Fibroblast of mammary gland (primary cell): ENCODE data around the gene IMPACT.

Experiments
- DNase-seq: peaks from one replicate; pipeline ENCODE4 v3.0.0-alpha.2; 2010; ENCODE audit warnings: low read depth
- H3K4me3 ChIP-seq: 2 replicates; pipeline ENCODE4 v1.5.1; 2011; ENCODE audit warnings: low read depth, mild to moderate bottlenecking, low read length, moderate library complexity; ENCODE audit not compliant: control insufficient read depth
- TF ChIP-seq, protein P1 (sequence below): conservative IDR thresholded peaks from 2 replicates; pipeline ENCODE4 v1.5.1; 2011; ENCODE audit warnings: low read depth, low read length, inconsistent platforms; ENCODE audit not compliant: control insufficient read depth, insufficient read depth

IMPACT gene

DNA sequence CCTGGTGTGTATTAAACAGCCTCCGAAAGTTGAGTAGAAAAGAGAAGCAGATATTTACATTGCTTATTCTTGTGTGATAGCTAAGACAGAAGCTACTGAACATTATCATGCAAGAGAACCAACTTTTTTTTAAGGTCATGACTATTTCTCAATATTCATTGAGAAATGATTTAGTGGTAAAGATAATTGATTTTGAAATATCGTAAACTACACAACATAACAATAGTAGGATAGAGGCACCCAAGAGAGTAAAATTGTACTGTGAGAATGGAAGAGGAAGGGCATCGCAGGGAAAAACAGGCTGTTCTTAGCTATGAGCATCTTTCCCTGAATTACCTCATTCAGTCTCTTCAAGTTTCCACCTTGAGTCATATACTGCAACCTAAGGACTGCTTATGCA, 59.2 kb downstream of the IMPACT start:
- H3K4me3 ChIP-seq = no peak overlapping the region
- TF ChIP-seq, protein P1, sequence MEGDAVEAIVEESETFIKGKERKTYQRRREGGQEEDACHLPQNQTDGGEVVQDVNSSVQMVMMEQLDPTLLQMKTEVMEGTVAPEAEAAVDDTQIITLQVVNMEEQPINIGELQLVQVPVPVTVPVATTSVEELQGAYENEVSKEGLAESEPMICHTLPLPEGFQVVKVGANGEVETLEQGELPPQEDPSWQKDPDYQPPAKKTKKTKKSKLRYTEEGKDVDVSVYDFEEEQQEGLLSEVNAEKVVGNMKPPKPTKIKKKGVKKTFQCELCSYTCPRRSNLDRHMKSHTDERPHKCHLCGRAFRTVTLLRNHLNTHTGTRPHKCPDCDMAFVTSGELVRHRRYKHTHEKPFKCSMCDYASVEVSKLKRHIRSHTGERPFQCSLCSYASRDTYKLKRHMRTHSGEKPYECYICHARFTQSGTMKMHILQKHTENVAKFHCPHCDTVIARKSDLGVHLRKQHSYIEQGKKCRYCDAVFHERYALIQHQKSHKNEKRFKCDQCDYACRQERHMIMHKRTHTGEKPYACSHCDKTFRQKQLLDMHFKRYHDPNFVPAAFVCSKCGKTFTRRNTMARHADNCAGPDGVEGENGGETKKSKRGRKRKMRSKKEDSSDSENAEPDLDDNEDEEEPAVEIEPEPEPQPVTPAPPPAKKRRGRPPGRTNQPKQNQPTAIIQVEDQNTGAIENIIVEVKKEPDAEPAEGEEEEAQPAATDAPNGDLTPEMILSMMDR = no peak
- DNase-seq = no peak

DNA sequence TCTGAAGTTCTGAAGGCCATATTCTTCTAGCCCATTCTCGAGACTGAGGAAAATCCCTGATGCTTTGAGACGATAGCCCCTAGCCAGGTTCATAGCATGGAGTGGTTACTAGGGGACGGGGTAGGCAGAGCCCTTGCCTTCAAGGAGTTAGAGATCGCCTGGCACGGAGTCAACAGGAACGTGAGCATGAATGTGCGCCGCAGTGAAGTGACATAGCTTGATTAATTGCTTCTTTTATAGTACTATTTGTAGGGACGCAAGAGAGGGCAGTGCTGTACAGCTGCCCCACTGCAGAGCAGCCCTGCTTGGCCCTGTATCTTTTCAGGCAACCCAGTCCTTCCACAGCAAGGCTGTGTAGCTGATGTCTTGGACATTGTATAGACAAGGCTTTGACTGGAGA, 60.2 kb downstream of the IMPACT start:
- TF ChIP-seq, protein P1 = no peak
- no peak for DNase-seq
- H3K4me3 ChIP-seq = no peak overlapping the region

DNA sequence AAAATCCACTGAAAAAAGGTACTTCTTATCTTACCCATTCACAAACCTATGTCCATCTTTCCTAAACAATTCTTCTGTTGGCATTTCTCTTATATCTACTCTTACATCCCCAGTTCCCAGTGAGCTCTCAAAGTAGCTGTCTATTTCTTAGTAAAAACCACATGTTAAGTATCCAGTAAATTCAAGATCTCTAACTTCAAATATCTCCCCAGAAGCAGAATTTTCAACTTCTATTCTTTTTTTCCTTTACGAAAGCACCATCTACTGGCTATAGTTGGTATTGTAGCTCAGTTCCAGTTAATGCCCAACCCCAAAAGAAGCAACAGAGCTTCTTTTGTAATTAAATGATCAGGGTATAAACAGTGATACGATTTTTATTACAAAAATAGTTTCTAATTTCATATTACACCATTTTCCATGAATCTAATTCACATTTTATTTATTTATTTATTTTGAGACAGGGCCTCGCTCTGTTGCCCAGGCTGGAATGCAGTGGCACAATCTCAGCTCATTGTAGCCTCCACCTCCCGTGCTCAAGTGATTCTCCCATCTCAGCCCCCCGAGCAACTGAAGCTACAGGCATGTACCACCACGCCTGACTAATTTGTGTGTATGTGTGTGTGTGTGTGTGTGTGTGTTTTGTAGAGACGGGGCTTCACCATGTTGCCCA, 62.5 kb downstream of the IMPACT start:
- DNase-seq = peak; percentile 40
- TF ChIP-seq, protein P1 = peak; percentile 74
- no peak overlapping the region for H3K4me3 ChIP-seq

DNA sequence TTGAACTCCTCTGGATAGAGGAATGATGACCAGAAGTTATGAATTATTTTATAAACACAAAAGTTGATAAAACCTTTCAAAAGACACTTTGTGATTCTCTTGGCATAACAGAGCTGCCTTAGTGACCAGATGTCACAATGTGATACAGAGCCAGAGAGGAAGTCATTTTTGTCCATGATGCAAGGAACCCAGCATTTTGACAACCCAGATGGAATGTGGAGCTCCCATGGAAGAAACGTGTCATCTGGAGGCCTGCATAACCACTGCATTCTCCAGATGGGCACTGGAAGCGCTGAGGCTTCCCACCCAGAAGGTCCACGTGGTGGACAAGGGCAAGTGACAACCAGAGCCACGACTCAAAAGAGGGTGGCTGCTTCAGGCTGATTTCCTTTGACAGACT, 64.1 kb downstream of the IMPACT start:
- no peak overlapping the region for H3K4me3 ChIP-seq
- DNase-seq = no peak
- TF ChIP-seq, protein P1 = no peak

DNA sequence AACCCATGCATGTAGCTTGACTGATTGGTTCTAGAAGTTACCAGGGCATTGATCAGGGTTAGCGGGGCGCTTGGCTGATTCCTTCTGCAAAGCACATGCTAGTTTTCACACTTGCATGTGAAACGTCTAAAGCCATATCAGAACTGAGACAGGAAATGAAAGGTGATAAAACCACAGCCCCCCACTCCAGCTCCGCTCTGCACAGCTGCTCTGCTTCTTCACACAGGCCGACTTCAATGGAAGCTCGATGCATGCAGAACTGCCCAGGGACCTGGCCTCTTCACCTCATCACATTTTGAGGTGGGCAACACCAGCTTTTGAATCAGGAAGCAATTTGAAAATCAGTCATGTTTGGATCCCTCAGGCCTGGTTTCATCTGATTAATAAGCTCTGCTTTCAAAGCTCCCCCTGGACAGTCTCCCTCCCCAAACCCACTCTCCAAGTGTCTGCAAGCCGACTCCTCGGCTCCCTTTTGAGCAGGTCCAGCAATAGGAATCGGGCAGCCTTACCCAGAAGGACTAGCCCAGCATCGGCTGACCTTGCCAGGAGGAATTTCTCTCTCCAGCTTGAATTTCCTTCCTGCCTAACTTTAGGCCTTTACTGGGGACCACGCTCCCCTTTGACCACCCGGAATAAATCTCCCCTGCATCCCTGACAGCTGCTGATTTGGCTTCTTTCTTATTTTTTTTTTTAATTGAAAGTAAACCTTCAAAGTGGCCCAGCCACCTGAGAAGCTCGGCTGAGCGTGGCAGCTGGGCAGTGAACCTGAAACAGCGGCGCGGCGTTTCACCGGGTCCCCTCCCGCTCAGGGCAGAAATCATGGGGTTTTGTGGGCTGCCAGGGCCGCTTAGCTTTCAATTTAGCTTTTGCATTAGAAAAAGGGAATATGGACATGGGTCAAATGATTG, 65.7 kb downstream of the IMPACT start:
- TF ChIP-seq, protein P1 = no peak
- no peak for DNase-seq
- no peak overlapping the region for H3K4me3 ChIP-seq

DNA sequence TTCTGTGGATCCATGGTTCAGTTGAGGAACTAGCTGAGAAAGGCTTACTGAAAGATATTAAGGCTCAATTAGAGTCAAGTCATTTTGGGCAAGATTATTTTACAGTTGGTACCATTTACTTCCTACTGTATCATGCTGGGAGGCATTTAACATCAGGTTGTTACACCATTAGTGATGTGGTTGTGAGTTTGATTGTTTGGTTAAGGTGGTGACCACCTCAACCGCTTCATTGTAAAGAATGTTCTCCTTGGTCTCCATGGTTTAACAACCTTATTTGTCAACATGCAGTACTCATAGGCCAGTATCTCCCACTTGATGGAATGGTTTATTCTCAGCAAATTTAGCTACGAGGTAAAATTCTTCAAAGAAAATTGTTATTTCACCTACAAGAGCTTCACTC, 68.1 kb downstream of the IMPACT start:
- H3K4me3 ChIP-seq = no peak overlapping the region
- TF ChIP-seq, protein P1 = no peak
- DNase-seq = no peak
